Gastroesophageal sphincter (tissue), 4 donors: Measurements from ENCODE around the gene TMSB4X. TPM values are rescaled to one million over a fixed set of nuclear protein-coding genes. Genes with fewer than 3 reads are reported as not detected.

Source experiments
- ATAC-seq: fragments of 150-250 bp; one replicate; pipeline ENCODE4 v1.9.1; 2016; ENCODE audit warnings: mild to moderate bottlenecking, moderate library complexity
- H3K27ac ChIP-seq, 4 donors: fragments of 200-600 bp; sonication (generic) in 3 of 4; 1 replicate in 3 of 4; 2 replicates in 1 of 4; pipeline ENCODE4 v1.5.1; 2016 to 2019
- H3K27me3 ChIP-seq: fragments of 200-600 bp; sonication (generic); one replicate; pipeline ENCODE4 v1.5.1; 2019
- H3K36me3 ChIP-seq, 2 donors: fragments of 200-600 bp; sonication (generic); one replicate each; pipeline ENCODE4 v1.5.1; 2019; ENCODE audit warnings: control low read depth in 1 of 2
- H3K4me1 ChIP-seq, 3 donors: fragments of 200-600 bp; sonication (generic); 1 replicate in 2 of 3; 2 replicates in 1 of 3; pipeline ENCODE4 v1.5.1; 2016 to 2019; ENCODE audit warnings: control low read depth in 2 of 3
- H3K4me3 ChIP-seq, 2 donors: fragments of 200-600 bp; sonication (generic); one replicate each; pipeline ENCODE4 v1.5.1; 2019; ENCODE audit warnings: mild to moderate bottlenecking in 1 of 2, moderate library complexity in 1 of 2
- H3K9me3 ChIP-seq, 3 donors: fragments of 200-600 bp; sonication (generic); one replicate each; pipeline ENCODE4 v1.5.1; 2017 to 2019; ENCODE audit warnings: control low read depth in 2 of 3
- EP300 ChIP-seq: sonication (generic); formaldehyde crosslinking; IDR thresholded peaks from one replicate; pipeline ENCODE4 v1.6.1; 2017; ENCODE audit warnings: antibody characterized with exemption, mild to moderate bottlenecking
- POLR2A ChIP-seq, 2 donors: fragments of 450-650 bp; IDR thresholded peaks; one replicate each; pipeline ENCODE4 v1.6.1; 2017; ENCODE audit warnings: antibody characterized with exemption in 2 of 2, mild to moderate bottlenecking in 2 of 2, moderate library complexity in 1 of 2
- POLR2AphosphoS5 ChIP-seq: sonication (generic); formaldehyde crosslinking; IDR thresholded peaks from one replicate; pipeline ENCODE4 v1.6.1; 2017; ENCODE audit warnings: antibody characterized with exemption
- WGBS, 2 donors: methylation state at CpG; one replicate each; pipeline ENCODE4 v1.1.5; 2018; ENCODE audit warnings: low coverage in 1 of 2; 5-methylcytosine and 5-hydroxymethylcytosine counted together
- total RNA-seq, 4 donors: library from RNA; depleted of rRNA; stranded (reverse); fragments of >200 nt; gene quantifications; one replicate each; pipeline ENCODE4 v1.1.0, GENCODE V29; 2016
- TF ChIP-seq, protein P1 (sequence below), 4 experiments: fragments of 200-600 bp in 2 of 4; fragments of 450-650 bp in 2 of 4; sonication (generic) in 1 of 4; IDR thresholded peaks; one replicate each; pipeline ENCODE4 v1.5.1; 2017 to 2019; ENCODE audit warnings: antibody characterized with exemption in 4 of 4, mild to moderate bottlenecking in 2 of 4, moderate library complexity in 2 of 4

Gene TMSB4X
- 1,000 to 10,000 TPM; 2,260 to 4,561 (median 3,693) TPM for total RNA-seq

- Histone ChIP-seq H3K27ac (peak within 1 kb of the TSS; percentile 93 to 100 (median 94)), H3K9me3 (no peaks in the 10 kb centered on the region), H3K4me1 (peaks cover 0 to 44% (median 0%) of the 10 kb centered on the region in 3 donors), H3K4me3 (peak within 1 kb of the TSS; percentile 69 to 100), H3K36me3 (no peaks in the 10 kb centered on the region), H3K27me3 (no peaks in the 10 kb centered on the region)
- peak; percentile 86 for ATAC-seq
- 0 to 14% methylated on average over 4 to 17 of the region's 60 CpGs for WGBS, 2 donors
- TF ChIP-seq, protein P1, sequence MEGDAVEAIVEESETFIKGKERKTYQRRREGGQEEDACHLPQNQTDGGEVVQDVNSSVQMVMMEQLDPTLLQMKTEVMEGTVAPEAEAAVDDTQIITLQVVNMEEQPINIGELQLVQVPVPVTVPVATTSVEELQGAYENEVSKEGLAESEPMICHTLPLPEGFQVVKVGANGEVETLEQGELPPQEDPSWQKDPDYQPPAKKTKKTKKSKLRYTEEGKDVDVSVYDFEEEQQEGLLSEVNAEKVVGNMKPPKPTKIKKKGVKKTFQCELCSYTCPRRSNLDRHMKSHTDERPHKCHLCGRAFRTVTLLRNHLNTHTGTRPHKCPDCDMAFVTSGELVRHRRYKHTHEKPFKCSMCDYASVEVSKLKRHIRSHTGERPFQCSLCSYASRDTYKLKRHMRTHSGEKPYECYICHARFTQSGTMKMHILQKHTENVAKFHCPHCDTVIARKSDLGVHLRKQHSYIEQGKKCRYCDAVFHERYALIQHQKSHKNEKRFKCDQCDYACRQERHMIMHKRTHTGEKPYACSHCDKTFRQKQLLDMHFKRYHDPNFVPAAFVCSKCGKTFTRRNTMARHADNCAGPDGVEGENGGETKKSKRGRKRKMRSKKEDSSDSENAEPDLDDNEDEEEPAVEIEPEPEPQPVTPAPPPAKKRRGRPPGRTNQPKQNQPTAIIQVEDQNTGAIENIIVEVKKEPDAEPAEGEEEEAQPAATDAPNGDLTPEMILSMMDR (IDR thresholded peaks at IDR 0.05) = peak in 1 of 4 experiments; percentile 3
- no peak for TF ChIP-seq EP300
- peak; percentile 98 to 99 for TF ChIP-seq POLR2A (IDR thresholded peaks at IDR 0.05)
- TF ChIP-seq POLR2AphosphoS5 = peak; percentile 100
Measured at GRCh38 chrX:12974796-12975669, at the start of gene TMSB4X. TSS of gene TMSB4X (plus strand) at chrX:12975110.

GRCh38 chrX:12929701-12930100 is 45.2 kb upstream of the TMSB4X start:
- H3K27me3 ChIP-seq = no peaks in the 10 kb centered on the region
- H3K4me1 ChIP-seq = no peaks in the 10 kb centered on the region
- no peak overlapping the region for H3K27ac ChIP-seq
- 77 to 90% methylated on average over 2 to 4 of the region's 4 CpGs for WGBS, 2 donors
- H3K4me3 ChIP-seq = no peak overlapping the region
- TF ChIP-seq POLR2A (IDR thresholded peaks at IDR 0.05) = no peak
- TF ChIP-seq POLR2AphosphoS5 = no peak
- no peak for TF ChIP-seq EP300
- TF ChIP-seq, protein P1 (IDR thresholded peaks at IDR 0.05) = no peak
- no peak for ATAC-seq
- no peaks in the 10 kb centered on the region for H3K36me3 ChIP-seq
- H3K9me3 ChIP-seq = no peaks in the 10 kb centered on the region

DNA sequence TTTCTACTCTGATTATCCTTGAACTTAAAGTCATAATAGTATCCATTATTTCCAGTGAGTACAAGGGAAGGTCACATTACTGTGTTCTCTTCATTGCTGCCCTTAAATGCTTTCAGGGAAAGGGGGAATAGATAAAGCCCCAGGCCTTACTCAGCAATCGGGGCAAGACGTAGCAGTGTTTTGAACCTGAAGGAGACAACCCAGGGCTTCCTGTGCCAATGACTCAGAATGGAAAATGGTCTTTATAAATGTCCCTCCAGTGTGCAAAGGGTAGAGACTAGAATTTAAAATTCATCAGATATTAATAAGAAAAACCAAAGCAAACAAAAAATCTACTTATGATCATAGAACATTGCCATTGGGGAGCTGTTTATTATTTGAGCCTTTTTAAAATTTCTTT is 44.8 kb upstream of the TMSB4X start:
- WGBS, 2 donors = no CpG with 5 or more reads among the region's 2 CpGs
- H3K36me3 ChIP-seq = no peaks in the 10 kb centered on the region
- no peaks in the 10 kb centered on the region for H3K9me3 ChIP-seq
- no peak overlapping the region for H3K27ac ChIP-seq
- no peaks in the 10 kb centered on the region for H3K27me3 ChIP-seq
- no peak for ATAC-seq
- H3K4me1 ChIP-seq = no peaks in the 10 kb centered on the region
- H3K4me3 ChIP-seq = no peak overlapping the region
- TF ChIP-seq EP300 = no peak
- no peak for TF ChIP-seq POLR2A (IDR thresholded peaks at IDR 0.05)
- TF ChIP-seq POLR2AphosphoS5 = no peak
- TF ChIP-seq, protein P1 (IDR thresholded peaks at IDR 0.05) = no peak

GRCh38 chrX:12932244-12932643 is 42.7 kb upstream of the TMSB4X start:
- no peaks in the 10 kb centered on the region for H3K4me1 ChIP-seq
- no peak for TF ChIP-seq EP300
- TF ChIP-seq, protein P1 (IDR thresholded peaks at IDR 0.05) = no peak
- no peak for TF ChIP-seq POLR2AphosphoS5
- no peak for TF ChIP-seq POLR2A (IDR thresholded peaks at IDR 0.05)
- H3K4me3 ChIP-seq = no peak overlapping the region
- no peak for ATAC-seq
- H3K36me3 ChIP-seq = no peaks in the 10 kb centered on the region
- H3K27ac ChIP-seq = no peak overlapping the region
- H3K9me3 ChIP-seq = no peaks in the 10 kb centered on the region
- H3K27me3 ChIP-seq = no peaks in the 10 kb centered on the region
- WGBS, 2 donors = 90 to 100% methylated on average over 1 of the region's 1 CpG

- 90 to 94% methylated on average over 3 to 5 of the region's 5 CpGs for WGBS, 2 donors
- TF ChIP-seq, protein P1 (IDR thresholded peaks at IDR 0.05) = no peak
- no peak for TF ChIP-seq POLR2AphosphoS5
- no peak for TF ChIP-seq EP300
- TF ChIP-seq POLR2A (IDR thresholded peaks at IDR 0.05) = no peak
- ATAC-seq = no peak
- Histone ChIP-seq H3K36me3 (no peaks in the 10 kb centered on the region), H3K27me3 (no peaks in the 10 kb centered on the region), H3K9me3 (no peaks in the 10 kb centered on the region), H3K4me1 (no peaks in the 10 kb centered on the region), H3K27ac (no peak overlapping the region), H3K4me3 (no peak overlapping the region)
Measured at GRCh38 chrX:12934850-12935249, 40.1 kb upstream of the TMSB4X start.
